Measurements from ENCODE around the gene FAM107B.

DNA sequence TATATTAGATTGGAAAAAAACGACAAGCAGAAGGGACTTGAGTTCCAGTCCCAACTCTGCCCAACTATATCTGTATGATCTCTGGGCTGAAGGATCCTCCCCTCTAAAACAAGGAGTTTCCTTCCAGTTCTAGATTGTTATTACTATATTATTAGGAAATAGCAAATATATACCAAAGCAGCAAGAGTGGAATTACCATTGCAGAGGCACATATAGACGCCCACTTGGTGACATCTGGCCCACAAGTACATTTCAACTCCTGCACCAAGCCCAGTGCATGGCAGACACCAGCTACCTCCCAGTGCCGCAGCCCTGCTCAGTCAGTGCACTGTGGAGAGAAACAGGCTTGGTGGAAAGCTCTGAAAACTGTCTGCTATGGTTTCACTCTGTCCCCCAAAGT lies 201.9 kb downstream of the FAM107B start:
- TF ChIP-seq POLR2A (IDR thresholded peaks at IDR 0.05) (no peak), CTCF (IDR thresholded peaks at IDR 0.05) (no peak)

All from thyroid gland (tissue), 4 donors.